Activated CD4-positive, alpha-beta T cell treated with anti-CD3 and anti-CD28 coated beads, Interleukin-2, amount 50 U/mL, for 24 hours (primary cell): ENCODE data around the gene ANKRD7.
"Not testable (repeated sequence)": the region's sequence is repeated elsewhere in the genome, so short reads cannot be mapped to it uniquely, and the experiment has no call there.

Source experiments
- DNase-seq, 2 donors: peaks; one replicate each; pipeline ENCODE4 v3.0.0-alpha.2; 2020; ENCODE audit warnings: low read depth in 1 of 2, low spot score in 1 of 2

Gene ANKRD7

DNA sequence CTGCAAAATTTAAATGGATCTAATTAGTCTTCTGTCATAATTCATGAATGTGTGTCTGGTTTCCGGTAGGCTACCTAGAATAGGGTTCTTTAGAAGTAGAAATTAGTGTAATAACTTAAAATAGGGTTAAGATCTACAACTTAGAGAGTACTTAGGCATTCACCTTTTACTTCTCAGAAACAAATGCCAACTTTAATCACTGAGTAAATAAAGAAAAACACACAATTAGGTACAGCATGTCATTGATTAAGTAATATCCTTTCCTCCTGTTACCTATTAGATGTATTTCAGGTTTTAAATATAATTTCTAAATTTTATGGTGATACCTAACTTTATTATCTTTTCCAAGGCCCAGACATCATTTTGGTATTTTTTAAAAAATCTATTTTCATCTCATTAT is 9.3 kb downstream of the ANKRD7 start:
- DNase-seq, result no peak

- DNase-seq, result no peak
Measured at GRCh38 chr7:118239014-118239413, 14.5 kb downstream of the ANKRD7 start.

DNA sequence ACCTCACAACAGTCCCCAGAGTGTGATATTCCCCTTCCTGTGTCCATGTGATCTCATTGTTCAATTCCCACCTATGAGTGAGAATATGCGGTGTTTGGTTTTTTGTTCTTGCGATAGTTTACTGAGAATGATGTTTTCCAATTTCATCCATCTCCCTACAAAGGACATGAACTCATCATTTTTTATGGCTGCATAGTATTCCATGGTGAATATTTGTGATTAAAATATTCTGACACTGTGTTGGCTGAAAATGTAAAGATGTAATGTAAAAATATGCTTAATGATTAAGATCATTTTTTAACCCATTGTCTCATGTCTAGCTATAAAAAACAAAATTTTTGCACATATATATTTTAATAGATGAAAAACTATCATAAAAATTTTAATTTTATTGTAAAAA is 15.8 kb downstream of the ANKRD7 start:
- not testable (repeated sequence) for DNase-seq

GRCh38 chr7:118243695-118244094 is 19.2 kb downstream of the ANKRD7 start:
- DNase-seq, result no peak

GRCh38 chr7:118245267-118246040 is 20.9 kb downstream of the ANKRD7 start:
- no peak for DNase-seq

- no peak for DNase-seq
Measured at GRCh38 chr7:118250860-118251494, 26.5 kb downstream of the ANKRD7 start.

DNA sequence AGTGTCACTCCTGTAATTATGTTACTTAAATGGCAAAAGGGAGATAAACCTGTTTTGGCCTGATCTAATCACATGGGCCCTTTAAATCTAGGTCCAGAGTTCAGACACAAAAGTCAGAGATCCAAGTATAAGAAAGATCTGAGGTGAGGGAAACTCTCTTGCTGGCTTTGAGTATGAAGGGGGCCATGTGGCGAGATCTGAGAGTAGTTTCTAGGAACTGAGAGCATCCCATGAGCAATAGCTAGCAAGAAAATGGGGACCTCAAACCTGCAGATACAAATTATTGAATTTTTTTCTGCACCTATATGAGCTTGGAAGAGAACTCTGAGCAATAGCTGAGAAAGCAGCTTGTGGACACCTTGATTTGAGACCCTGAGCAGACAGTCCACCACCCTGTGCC is 27.6 kb downstream of the ANKRD7 start:
- no peak for DNase-seq

- no peak for DNase-seq
Measured at GRCh38 chr7:118259115-118259514, 34.6 kb downstream of the ANKRD7 start.

DNA sequence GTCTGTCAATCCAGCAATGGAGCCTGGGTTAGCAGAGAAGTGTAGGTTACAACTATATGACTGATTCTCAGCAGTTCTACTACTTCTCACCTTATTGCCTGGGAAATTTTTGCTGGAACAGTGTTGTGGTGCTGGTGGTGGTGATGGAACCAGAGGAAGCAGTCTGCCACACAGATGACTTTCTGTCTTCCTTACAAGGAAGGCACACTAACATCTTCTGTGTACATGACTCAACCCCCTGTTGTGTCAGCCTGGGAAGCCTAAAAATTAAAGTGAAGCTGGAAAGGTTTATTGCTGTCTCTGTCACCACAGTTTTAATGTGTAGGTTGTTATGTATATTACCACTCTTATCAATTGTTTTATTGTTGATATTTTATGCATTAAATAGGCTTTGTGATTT is 40.3 kb downstream of the ANKRD7 start:
- DNase-seq, result no peak

- no peak for DNase-seq
Measured at GRCh38 chr7:118280319-118281012, 56.0 kb downstream of the ANKRD7 start.

- DNase-seq, result no peak
Measured at GRCh38 chr7:118281196-118281595, 56.7 kb downstream of the ANKRD7 start.

- no peak for DNase-seq
Measured at GRCh38 chr7:118285358-118285757, 60.9 kb downstream of the ANKRD7 start.

- DNase-seq, result no peak
Measured at GRCh38 chr7:118286131-118286530, 61.6 kb downstream of the ANKRD7 start.

- no peak for DNase-seq
Measured at GRCh38 chr7:118288098-118288497, 63.6 kb downstream of the ANKRD7 start.

GRCh38 chr7:118289476-118289875 is 65.0 kb downstream of the ANKRD7 start:
- no peak for DNase-seq
